ENCODE data around the gene GCNT1.

The GCNT1 gene

DNA sequence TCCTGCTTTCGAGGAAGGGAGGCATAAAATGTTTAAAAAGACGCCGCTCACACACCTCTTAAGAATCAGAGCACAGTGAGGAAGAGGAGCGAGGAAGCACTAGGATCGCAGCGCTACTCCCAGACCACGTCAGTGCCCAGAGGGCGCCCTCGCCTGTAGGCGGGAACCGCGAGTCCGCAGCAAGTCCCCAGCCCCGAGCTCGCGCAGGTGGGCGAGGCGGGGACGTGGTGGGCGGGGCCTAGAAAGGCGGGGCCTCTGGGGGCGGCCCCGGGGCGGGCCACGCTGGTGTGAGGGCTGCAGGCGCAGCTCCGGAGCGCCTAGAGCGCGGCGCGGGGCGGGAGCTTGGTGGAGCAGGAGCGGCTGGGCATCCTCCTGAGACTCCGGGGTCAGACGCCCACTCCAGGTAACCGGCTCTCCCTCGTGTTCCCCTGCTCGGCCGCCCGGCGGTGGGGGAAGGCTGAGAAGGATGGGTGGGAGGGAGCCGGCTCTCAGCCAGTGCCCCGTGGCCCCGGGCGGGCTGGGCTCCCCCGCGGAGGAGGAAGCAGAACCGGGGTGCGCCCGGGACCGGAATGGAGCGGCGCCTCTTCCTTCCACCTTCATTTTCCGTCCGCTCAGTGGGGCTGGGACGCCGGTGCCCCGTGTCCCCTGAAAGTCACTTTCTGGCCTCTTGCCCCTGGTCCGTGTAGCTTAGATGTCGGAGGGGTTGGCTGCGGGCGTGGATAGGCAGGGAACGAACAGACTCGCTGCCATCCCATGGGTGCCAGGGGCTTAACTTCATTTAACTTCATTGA lies at the start of gene GCNT1:
Gene GCNT1 (plus strand): TSS at position 280 of the 791 bp plus-strand sequence. CDS start 43,200 bp downstream, outside the sequence.
- peak; percentile 80 for ATAC-seq
- TF ChIP-seq, protein P1, sequence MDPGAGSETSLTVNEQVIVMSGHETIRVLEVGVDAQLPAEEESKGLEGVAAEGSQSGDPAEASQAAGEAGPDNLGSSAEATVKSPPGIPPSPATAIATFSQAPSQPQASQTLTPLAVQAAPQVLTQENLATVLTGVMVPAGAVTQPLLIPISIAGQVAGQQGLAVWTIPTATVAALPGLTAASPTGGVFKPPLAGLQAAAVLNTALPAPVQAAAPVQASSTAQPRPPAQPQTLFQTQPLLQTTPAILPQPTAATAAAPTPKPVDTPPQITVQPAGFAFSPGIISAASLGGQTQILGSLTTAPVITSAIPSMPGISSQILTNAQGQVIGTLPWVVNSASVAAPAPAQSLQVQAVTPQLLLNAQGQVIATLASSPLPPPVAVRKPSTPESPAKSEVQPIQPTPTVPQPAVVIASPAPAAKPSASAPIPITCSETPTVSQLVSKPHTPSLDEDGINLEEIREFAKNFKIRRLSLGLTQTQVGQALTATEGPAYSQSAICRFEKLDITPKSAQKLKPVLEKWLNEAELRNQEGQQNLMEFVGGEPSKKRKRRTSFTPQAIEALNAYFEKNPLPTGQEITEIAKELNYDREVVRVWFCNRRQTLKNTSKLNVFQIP (CRISPR knock-in tag; IDR thresholded peaks at IDR 0.05; ENCODE audit: borderline replicate concordance, low read depth) = no peak

DNA sequence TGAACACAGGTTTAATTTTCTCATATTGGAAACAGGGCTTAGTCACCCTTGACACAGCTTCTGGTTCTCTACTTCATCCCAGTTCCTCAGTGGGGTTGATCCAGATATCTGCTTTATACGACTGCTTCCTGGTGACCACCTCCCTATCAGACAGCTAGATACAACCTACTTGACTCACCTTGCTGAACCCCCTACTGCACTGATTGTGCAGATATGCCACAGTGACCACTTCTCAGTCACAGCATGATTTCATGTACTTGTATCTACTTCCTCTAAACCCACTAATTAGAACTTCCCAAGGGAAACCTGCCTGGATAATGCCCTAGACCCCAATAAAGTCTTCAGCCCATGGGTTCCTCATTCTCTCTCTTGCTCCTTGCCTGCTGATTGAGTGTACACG lies 46.3 kb upstream of the GCNT1 start:
- TF ChIP-seq TOX (CRISPR knock-in tag; IDR thresholded peaks at IDR 0.05; ENCODE audit: borderline replicate concordance) (no peak), PPARA (CRISPR knock-in tag; IDR thresholded peaks at IDR 0.05; ENCODE audit: borderline replicate concordance) (no peak), ISL1 (CRISPR knock-in tag; IDR thresholded peaks at IDR 0.05) (no peak), ARNTL (CRISPR knock-in tag; IDR thresholded peaks at IDR 0.05; ENCODE audit: borderline replicate concordance, low read depth) (no peak), ZNF565 (CRISPR knock-in tag; conservative IDR thresholded peaks at IDR 0.05; ENCODE audit: low read depth) (no peak), ZNF8 (CRISPR knock-in tag; IDR thresholded peaks at IDR 0.05) (no peak), GLIS3 (CRISPR knock-in tag; IDR thresholded peaks at IDR 0.05) (no peak), BACH2 (CRISPR knock-in tag; IDR thresholded peaks at IDR 0.05; ENCODE audit: borderline replicate concordance) (no peak)
- TF ChIP-seq, protein P2, sequence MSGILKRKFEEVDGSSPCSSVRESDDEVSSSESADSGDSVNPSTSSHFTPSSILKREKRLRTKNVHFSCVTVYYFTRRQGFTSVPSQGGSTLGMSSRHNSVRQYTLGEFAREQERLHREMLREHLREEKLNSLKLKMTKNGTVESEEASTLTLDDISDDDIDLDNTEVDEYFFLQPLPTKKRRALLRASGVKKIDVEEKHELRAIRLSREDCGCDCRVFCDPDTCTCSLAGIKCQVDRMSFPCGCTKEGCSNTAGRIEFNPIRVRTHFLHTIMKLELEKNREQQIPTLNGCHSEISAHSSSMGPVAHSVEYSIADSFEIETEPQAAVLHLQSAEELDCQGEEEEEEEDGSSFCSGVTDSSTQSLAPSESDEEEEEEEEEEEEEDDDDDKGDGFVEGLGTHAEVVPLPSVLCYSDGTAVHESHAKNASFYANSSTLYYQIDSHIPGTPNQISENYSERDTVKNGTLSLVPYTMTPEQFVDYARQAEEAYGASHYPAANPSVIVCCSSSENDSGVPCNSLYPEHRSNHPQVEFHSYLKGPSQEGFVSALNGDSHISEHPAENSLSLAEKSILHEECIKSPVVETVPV (CRISPR knock-in tag; IDR thresholded peaks at IDR 0.05) = no peak
- TF ChIP-seq, protein P3, sequence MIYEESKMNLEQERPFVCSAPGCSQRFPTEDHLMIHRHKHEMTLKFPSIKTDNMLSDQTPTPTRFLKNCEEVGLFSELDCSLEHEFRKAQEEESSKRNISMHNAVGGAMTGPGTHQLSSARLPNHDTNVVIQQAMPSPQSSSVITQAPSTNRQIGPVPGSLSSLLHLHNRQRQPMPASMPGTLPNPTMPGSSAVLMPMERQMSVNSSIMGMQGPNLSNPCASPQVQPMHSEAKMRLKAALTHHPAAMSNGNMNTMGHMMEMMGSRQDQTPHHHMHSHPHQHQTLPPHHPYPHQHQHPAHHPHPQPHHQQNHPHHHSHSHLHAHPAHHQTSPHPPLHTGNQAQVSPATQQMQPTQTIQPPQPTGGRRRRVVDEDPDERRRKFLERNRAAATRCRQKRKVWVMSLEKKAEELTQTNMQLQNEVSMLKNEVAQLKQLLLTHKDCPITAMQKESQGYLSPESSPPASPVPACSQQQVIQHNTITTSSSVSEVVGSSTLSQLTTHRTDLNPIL (CRISPR knock-in tag; IDR thresholded peaks at IDR 0.05; ENCODE audit: low read depth) = no peak
- TF ChIP-seq, protein P1 (CRISPR knock-in tag; IDR thresholded peaks at IDR 0.05; ENCODE audit: borderline replicate concordance, low read depth) = no peak
- TF ChIP-seq, protein P4, sequence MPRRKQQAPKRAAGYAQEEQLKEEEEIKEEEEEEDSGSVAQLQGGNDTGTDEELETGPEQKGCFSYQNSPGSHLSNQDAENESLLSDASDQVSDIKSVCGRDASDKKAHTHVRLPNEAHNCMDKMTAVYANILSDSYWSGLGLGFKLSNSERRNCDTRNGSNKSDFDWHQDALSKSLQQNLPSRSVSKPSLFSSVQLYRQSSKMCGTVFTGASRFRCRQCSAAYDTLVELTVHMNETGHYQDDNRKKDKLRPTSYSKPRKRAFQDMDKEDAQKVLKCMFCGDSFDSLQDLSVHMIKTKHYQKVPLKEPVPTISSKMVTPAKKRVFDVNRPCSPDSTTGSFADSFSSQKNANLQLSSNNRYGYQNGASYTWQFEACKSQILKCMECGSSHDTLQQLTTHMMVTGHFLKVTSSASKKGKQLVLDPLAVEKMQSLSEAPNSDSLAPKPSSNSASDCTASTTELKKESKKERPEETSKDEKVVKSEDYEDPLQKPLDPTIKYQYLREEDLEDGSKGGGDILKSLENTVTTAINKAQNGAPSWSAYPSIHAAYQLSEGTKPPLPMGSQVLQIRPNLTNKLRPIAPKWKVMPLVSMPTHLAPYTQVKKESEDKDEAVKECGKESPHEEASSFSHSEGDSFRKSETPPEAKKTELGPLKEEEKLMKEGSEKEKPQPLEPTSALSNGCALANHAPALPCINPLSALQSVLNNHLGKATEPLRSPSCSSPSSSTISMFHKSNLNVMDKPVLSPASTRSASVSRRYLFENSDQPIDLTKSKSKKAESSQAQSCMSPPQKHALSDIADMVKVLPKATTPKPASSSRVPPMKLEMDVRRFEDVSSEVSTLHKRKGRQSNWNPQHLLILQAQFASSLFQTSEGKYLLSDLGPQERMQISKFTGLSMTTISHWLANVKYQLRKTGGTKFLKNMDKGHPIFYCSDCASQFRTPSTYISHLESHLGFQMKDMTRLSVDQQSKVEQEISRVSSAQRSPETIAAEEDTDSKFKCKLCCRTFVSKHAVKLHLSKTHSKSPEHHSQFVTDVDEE (CRISPR knock-in tag; IDR thresholded peaks at IDR 0.05) = no peak
- ATAC-seq = no peak

DNA sequence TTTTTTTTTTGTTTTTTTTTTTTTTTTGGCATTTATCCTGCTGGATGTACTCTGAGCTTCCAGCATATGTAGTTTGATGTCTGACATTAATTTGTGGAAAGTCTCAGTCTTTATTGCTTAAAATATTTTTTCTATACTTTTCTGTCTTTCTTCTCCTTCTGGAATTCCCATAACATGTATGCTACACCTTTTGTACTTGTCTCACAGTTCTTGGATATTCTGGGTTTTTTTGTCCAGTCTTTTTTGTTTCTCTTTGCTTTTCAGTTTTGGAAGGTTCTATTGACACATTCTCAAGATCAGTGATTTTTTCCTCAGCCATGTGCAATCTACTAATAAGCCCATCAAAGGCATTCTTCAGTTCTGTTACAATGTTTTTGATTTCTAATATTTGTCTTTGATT lies 45.3 kb upstream of the GCNT1 start:
- no peak for ATAC-seq
- no peak for TF ChIP-seq SNAI2 (CRISPR knock-in tag; IDR thresholded peaks at IDR 0.05)
- TF ChIP-seq PPARA (CRISPR knock-in tag; IDR thresholded peaks at IDR 0.05; ENCODE audit: borderline replicate concordance) = no peak
- no peak for TF ChIP-seq ZNF70 (CRISPR knock-in tag; IDR thresholded peaks at IDR 0.05)
- TF ChIP-seq, protein P3 (CRISPR knock-in tag; IDR thresholded peaks at IDR 0.05; ENCODE audit: low read depth) = no peak
- TF ChIP-seq OSR1 (CRISPR knock-in tag; IDR thresholded peaks at IDR 0.05) = no peak
- TF ChIP-seq ZNF8 (CRISPR knock-in tag; IDR thresholded peaks at IDR 0.05) = no peak
- no peak for TF ChIP-seq ZFP30 (CRISPR knock-in tag; IDR thresholded peaks at IDR 0.05)
- no peak for TF ChIP-seq ZFP3 (CRISPR knock-in tag; IDR thresholded peaks at IDR 0.05)
- no peak for TF ChIP-seq ZC3H10 (CRISPR knock-in tag; IDR thresholded peaks at IDR 0.05)
- TF ChIP-seq ARNTL (CRISPR knock-in tag; IDR thresholded peaks at IDR 0.05; ENCODE audit: borderline replicate concordance, low read depth) = no peak
- TF ChIP-seq, protein P2 (CRISPR knock-in tag; IDR thresholded peaks at IDR 0.05) = no peak
- no peak for TF ChIP-seq CSDC2 (CRISPR knock-in tag; IDR thresholded peaks at IDR 0.05)
- TF ChIP-seq TOX (CRISPR knock-in tag; IDR thresholded peaks at IDR 0.05; ENCODE audit: borderline replicate concordance) = no peak
- TF ChIP-seq, protein P1 (CRISPR knock-in tag; IDR thresholded peaks at IDR 0.05; ENCODE audit: borderline replicate concordance, low read depth) = no peak
- TF ChIP-seq GLIS3 (CRISPR knock-in tag; IDR thresholded peaks at IDR 0.05) = no peak
